PC-9 (cell line): ENCODE results near the gene GFOD2.

Experiments used
- EZH2 ChIP-seq: fragments of 200-600 bp; sonication (generic); IDR thresholded peaks from 2 replicates; pipeline ENCODE4 v1.8.0; 2017; ENCODE audit warnings: antibody characterized with exemption, low read depth
- TF ChIP-seq, protein P1 (sequence below): fragments of 200-600 bp; sonication (generic); conservative IDR thresholded peaks from 2 replicates; pipeline ENCODE4 v1.6.1; 2017; ENCODE audit warnings: mixed run types, antibody characterized with exemption, mild to moderate bottlenecking, moderate library complexity

GRCh38 chr16:67663877-67664222 is 55.3 kb downstream of the GFOD2 start:
- TF ChIP-seq, protein P1, sequence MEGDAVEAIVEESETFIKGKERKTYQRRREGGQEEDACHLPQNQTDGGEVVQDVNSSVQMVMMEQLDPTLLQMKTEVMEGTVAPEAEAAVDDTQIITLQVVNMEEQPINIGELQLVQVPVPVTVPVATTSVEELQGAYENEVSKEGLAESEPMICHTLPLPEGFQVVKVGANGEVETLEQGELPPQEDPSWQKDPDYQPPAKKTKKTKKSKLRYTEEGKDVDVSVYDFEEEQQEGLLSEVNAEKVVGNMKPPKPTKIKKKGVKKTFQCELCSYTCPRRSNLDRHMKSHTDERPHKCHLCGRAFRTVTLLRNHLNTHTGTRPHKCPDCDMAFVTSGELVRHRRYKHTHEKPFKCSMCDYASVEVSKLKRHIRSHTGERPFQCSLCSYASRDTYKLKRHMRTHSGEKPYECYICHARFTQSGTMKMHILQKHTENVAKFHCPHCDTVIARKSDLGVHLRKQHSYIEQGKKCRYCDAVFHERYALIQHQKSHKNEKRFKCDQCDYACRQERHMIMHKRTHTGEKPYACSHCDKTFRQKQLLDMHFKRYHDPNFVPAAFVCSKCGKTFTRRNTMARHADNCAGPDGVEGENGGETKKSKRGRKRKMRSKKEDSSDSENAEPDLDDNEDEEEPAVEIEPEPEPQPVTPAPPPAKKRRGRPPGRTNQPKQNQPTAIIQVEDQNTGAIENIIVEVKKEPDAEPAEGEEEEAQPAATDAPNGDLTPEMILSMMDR = no peak
- TF ChIP-seq EZH2 = no peak
